ENCODE measurements around the gene KCNT2.

The KCNT2 gene

DNA sequence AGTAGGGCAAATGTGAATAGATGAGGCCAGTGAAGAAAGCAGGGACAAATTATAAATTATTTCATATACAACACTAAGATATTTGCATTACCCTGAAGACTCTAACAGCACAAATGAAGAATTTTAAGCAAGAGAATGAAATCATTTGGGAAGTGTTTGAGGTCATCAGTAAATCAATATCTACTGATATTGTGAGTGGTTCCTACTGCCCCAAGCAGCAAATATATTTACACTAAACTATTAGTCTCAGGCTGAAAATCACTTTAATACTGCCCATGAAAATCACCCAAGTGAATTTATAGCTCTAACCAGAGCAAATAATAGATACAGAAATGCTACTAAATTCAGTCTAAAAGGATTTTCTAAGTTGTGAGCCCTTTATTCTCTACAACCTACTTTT, 163.6 kb downstream of the KCNT2 start:
- DNase-seq (ENCODE audit: insufficient read length, low spot score) (no peak), FAIRE-seq (no peak)
- TF ChIP-seq SPI1 (IDR thresholded peaks at IDR 0.05; ENCODE audit: low read depth, low read length) (no peak), POLR2AphosphoS5 (IDR thresholded peaks at IDR 0.05; ENCODE audit: low read depth, low read length) (no peak), POLR2A (IDR thresholded peaks at IDR 0.05; ENCODE audit: low read depth, low read length) (no peak), PAX5 (IDR thresholded peaks at IDR 0.05; ENCODE audit: insufficient read depth, low read length, severe bottlenecking) (no peak), POU2F2 (IDR thresholded peaks at IDR 0.05; ENCODE audit: low read depth, low read length) (no peak), TAF1 (IDR thresholded peaks at IDR 0.05; ENCODE audit: low read depth, low read length) (no peak)

- TF ChIP-seq TAF1 (IDR thresholded peaks at IDR 0.05; ENCODE audit: low read depth, low read length), result no peak
- TF ChIP-seq POLR2A (IDR thresholded peaks at IDR 0.05; ENCODE audit: low read depth, low read length), result no peak
- no peak for TF ChIP-seq SPI1 (IDR thresholded peaks at IDR 0.05; ENCODE audit: low read depth, low read length)
- no peak for TF ChIP-seq PAX5 (IDR thresholded peaks at IDR 0.05; ENCODE audit: insufficient read depth, low read length, severe bottlenecking)
- TF ChIP-seq POU2F2 (IDR thresholded peaks at IDR 0.05; ENCODE audit: low read depth, low read length), result no peak
- no peak for TF ChIP-seq POLR2AphosphoS5 (IDR thresholded peaks at IDR 0.05; ENCODE audit: low read depth, low read length)
- FAIRE-seq (no peak), DNase-seq (ENCODE audit: insufficient read length, low spot score) (no peak)
Measured at GRCh38 chr1:196442366-196442765, 165.9 kb downstream of the KCNT2 start.

DNA sequence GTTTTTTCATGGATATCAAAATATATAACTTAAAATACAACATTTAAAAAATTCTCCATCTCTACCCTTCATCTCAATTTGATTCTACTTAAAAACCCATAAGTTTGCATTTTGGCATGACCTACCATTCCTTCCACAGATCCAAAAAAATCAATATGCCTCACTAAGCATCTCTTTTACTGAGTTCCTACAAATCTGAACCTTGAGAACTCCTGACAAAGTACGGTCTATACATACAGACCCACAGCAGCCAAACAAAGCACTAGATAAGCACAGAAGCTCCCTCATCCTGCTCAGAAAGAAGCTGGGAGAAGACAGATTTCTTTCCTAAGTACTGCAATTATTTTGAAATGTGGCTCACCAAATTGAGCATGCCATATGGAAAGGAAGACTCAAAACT, 167.5 kb downstream of the KCNT2 start:
- no peak for TF ChIP-seq PAX5 (IDR thresholded peaks at IDR 0.05; ENCODE audit: insufficient read depth, low read length, severe bottlenecking)
- no peak for TF ChIP-seq POLR2AphosphoS5 (IDR thresholded peaks at IDR 0.05; ENCODE audit: low read depth, low read length)
- TF ChIP-seq POLR2A (IDR thresholded peaks at IDR 0.05; ENCODE audit: low read depth, low read length), result no peak
- TF ChIP-seq SPI1 (IDR thresholded peaks at IDR 0.05; ENCODE audit: low read depth, low read length), result no peak
- TF ChIP-seq TAF1 (IDR thresholded peaks at IDR 0.05; ENCODE audit: low read depth, low read length), result no peak
- FAIRE-seq (no peak), DNase-seq (ENCODE audit: insufficient read length, low spot score) (no peak)

DNA sequence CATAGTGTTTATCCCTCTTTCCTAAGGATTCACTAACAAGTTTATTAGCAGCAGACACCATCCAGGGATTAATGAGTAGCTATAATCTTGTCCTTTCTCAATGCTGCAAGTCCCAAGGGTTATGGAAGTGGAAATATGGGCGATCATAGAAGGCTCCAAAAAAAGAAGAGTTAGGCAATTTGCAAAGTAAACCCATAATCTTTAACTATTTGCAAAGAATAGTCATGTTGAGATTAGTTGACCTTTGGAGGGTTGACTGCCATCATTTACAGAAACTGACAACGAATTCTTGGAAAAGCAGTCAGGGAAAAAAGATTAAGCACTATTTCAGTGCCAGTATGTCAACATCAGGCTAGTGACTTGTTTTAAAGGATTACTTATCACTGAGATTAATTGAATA, 169.9 kb downstream of the KCNT2 start:
- DNase-seq (ENCODE audit: insufficient read length, low spot score) (no peak), FAIRE-seq (no peak)
- no peak for TF ChIP-seq PAX5 (IDR thresholded peaks at IDR 0.05; ENCODE audit: insufficient read depth, low read length, severe bottlenecking)
- no peak for TF ChIP-seq SPI1 (IDR thresholded peaks at IDR 0.05; ENCODE audit: low read depth, low read length)
- no peak for TF ChIP-seq POLR2A (IDR thresholded peaks at IDR 0.05; ENCODE audit: low read depth, low read length)
- TF ChIP-seq POU2F2 (IDR thresholded peaks at IDR 0.05; ENCODE audit: low read depth, low read length), result no peak
- no peak for TF ChIP-seq POLR2AphosphoS5 (IDR thresholded peaks at IDR 0.05; ENCODE audit: low read depth, low read length)
- TF ChIP-seq TAF1 (IDR thresholded peaks at IDR 0.05; ENCODE audit: low read depth, low read length), result no peak

DNA sequence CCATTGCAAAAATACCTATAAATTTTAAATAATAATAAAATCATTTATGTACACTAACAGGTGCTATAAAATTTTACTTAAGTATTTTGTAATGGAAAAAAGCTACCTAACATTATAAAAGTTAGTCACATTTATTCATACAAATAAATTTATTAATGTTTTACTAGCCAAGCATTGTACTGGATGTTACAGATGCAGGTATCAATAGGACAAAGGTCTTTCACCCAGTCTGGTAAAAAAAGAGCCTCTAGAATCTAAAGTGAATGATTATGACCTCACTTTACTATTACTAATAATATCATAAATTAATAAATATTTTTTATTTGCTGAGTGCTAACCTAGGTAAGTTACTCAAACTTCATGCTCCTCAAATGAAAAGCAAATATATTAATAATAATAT, 170.6 kb downstream of the KCNT2 start:
- TF ChIP-seq POLR2A (IDR thresholded peaks at IDR 0.05; ENCODE audit: low read depth, low read length) (no peak), TAF1 (IDR thresholded peaks at IDR 0.05; ENCODE audit: low read depth, low read length) (no peak), SPI1 (IDR thresholded peaks at IDR 0.05; ENCODE audit: low read depth, low read length) (no peak), POLR2AphosphoS5 (IDR thresholded peaks at IDR 0.05; ENCODE audit: low read depth, low read length) (no peak), POU2F2 (IDR thresholded peaks at IDR 0.05; ENCODE audit: low read depth, low read length) (no peak), PAX5 (IDR thresholded peaks at IDR 0.05; ENCODE audit: insufficient read depth, low read length, severe bottlenecking) (no peak)
- FAIRE-seq, result no peak
- no peak for DNase-seq (ENCODE audit: insufficient read length, low spot score)

GRCh38 chr1:196433000-196433399, 175.2 kb downstream of the KCNT2 start:
- FAIRE-seq, result no peak
- no peak for DNase-seq (ENCODE audit: insufficient read length, low spot score)
- TF ChIP-seq PAX5 (IDR thresholded peaks at IDR 0.05; ENCODE audit: insufficient read depth, low read length, severe bottlenecking) (no peak), TAF1 (IDR thresholded peaks at IDR 0.05; ENCODE audit: low read depth, low read length) (no peak), POLR2AphosphoS5 (IDR thresholded peaks at IDR 0.05; ENCODE audit: low read depth, low read length) (no peak), SPI1 (IDR thresholded peaks at IDR 0.05; ENCODE audit: low read depth, low read length) (no peak), POU2F2 (IDR thresholded peaks at IDR 0.05; ENCODE audit: low read depth, low read length) (no peak), POLR2A (IDR thresholded peaks at IDR 0.05; ENCODE audit: low read depth, low read length) (no peak)

DNA sequence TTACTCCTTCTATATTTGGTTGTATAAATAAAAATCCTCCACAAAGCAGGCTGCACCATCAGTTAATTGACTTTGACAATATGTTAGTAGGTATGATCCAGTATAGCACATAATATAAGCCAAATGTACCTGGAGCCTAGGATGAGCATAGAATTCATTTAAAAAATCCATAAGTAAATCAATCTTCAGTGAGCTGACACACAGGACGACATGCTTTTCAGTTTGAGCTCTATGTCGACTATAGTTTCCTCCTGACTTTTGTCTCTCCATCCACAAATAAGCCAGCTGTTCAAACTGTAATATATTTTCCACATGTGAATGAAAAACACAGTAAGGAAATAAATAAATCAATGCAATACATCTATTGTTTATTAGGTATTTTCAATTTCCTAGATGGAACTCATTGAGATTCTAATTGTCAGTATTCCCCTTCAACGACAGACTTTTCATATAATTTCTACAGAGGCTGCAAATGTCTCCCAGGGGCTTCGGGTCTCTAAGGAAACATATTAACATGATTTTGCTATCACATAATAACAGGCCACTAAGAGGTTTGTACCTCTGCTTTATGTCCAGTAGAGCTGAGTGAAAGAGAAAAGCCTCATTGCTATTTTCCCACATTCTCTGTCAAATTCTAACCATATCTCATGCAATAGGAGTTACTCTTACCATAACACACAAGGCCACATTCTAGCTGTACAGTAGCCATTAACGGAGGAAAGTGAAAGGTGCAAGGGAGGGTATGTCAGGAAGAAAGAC, 180.1 kb downstream of the KCNT2 start:
- TF ChIP-seq TAF1 (IDR thresholded peaks at IDR 0.05; ENCODE audit: low read depth, low read length) (no peak), POLR2A (IDR thresholded peaks at IDR 0.05; ENCODE audit: low read depth, low read length) (no peak), POU2F2 (IDR thresholded peaks at IDR 0.05; ENCODE audit: low read depth, low read length) (no peak), POLR2AphosphoS5 (IDR thresholded peaks at IDR 0.05; ENCODE audit: low read depth, low read length) (no peak), SPI1 (IDR thresholded peaks at IDR 0.05; ENCODE audit: low read depth, low read length) (no peak), PAX5 (IDR thresholded peaks at IDR 0.05; ENCODE audit: insufficient read depth, low read length, severe bottlenecking) (no peak)
- FAIRE-seq (no peak), DNase-seq (ENCODE audit: insufficient read length, low spot score) (no peak)

DNA sequence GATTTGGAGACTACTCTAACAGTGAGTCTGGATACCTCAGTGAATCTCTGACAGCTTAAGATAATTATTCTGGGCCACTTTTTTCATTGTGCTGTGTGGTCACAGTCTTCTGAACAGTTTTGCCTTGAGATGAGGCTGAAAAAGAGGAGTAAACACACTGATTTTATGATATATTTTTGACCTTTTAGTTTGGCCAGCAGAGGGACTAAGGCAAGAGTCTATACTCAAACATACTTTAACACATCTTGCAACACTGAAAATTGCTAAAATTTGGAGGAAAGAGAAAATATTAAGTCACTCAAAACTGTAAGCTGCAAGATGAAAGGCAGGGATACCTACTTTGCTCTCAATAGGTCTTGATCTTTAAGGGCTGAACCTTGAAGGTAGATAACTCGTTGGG, 182.7 kb downstream of the KCNT2 start:
- no peak for FAIRE-seq
- no peak for DNase-seq (ENCODE audit: insufficient read length, low spot score)
- TF ChIP-seq POLR2AphosphoS5 (IDR thresholded peaks at IDR 0.05; ENCODE audit: low read depth, low read length), result no peak

GRCh38 chr1:196423612-196424011, 184.6 kb downstream of the KCNT2 start:
- FAIRE-seq, result no peak
- TF ChIP-seq PAX5 (IDR thresholded peaks at IDR 0.05; ENCODE audit: insufficient read depth, low read length, severe bottlenecking) (no peak), POLR2A (IDR thresholded peaks at IDR 0.05; ENCODE audit: low read depth, low read length) (no peak), SPI1 (IDR thresholded peaks at IDR 0.05; ENCODE audit: low read depth, low read length) (no peak), POLR2AphosphoS5 (IDR thresholded peaks at IDR 0.05; ENCODE audit: low read depth, low read length) (no peak), TAF1 (IDR thresholded peaks at IDR 0.05; ENCODE audit: low read depth, low read length) (no peak), POU2F2 (IDR thresholded peaks at IDR 0.05; ENCODE audit: low read depth, low read length) (no peak)

GRCh38 chr1:196418772-196419171, 189.5 kb downstream of the KCNT2 start:
- no peak for DNase-seq (ENCODE audit: insufficient read length, low spot score)
- TF ChIP-seq SPI1 (IDR thresholded peaks at IDR 0.05; ENCODE audit: low read depth, low read length), result no peak
- no peak for TF ChIP-seq POU2F2 (IDR thresholded peaks at IDR 0.05; ENCODE audit: low read depth, low read length)
- no peak for TF ChIP-seq PAX5 (IDR thresholded peaks at IDR 0.05; ENCODE audit: insufficient read depth, low read length, severe bottlenecking)
- no peak for TF ChIP-seq POLR2AphosphoS5 (IDR thresholded peaks at IDR 0.05; ENCODE audit: low read depth, low read length)
- no peak for TF ChIP-seq POLR2A (IDR thresholded peaks at IDR 0.05; ENCODE audit: low read depth, low read length)
- no peak for TF ChIP-seq TAF1 (IDR thresholded peaks at IDR 0.05; ENCODE audit: low read depth, low read length)
- FAIRE-seq, result no peak

More at GRCh38 chr1:196423612-196424011, 184.6 kb downstream of the KCNT2 start:
- no peak for DNase-seq (ENCODE audit: insufficient read length, low spot score)
